HS-27A (cell line): Measurements from ENCODE around the gene SHISA9.
A peak's percentile ranks its signal among the peaks of the same experiment; 100 is the strongest.

Experiments
- DNase-seq: peaks from one replicate; pipeline ENCODE4 v3.0.0-alpha.2; 2012; ENCODE audit warnings: low read depth, missing footprints

Gene SHISA9

GRCh38 chr16:13076878-13077277, 175.5 kb downstream of the SHISA9 start:
- DNase-seq = no peak

DNA sequence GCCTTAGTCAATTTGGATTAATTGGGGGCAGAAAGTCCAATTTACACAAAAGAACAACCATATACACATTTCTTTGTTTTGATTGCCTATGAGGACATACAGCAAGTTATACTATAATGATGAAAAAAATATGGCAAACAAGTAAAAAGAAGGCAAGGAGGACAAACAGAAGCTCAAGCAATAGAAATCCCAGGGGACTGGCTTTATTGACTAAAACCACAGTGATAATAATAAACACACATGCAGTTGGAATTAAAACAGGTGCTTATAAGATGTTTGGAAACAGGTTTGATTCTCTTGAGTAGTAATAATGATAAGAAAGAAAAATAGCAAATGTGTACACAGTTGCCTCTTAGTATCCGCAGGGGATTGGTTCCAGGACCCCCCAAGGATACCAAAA, 176.4 kb downstream of the SHISA9 start:
- DNase-seq = no peak

- no peak for DNase-seq
Observed at GRCh38 chr16:13080531-13080930, 179.1 kb downstream of the SHISA9 start.

DNA sequence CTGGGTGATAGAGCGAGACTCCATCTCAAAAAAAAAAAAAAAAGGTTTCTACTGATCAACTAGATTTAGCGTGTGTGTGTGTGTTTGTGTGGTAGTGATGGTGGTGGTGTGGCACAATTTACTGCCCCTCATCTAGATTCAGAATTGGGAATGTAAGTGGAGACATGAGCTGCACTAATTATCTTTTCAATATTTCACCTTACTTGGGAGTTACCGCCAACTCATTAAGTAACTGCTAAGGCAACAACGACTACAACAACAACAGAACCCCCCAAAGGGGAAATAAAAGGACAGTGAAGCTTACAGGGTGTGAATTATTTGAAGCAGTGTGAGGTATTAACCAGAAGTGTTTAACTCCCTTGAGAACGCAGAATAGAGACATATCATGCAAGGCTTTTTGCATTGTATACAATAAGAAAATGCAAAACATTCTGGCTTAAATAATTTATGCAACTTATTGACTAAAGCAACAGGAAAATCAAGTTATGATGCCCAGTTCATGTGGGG, 180.5 kb downstream of the SHISA9 start:
- no peak for DNase-seq

GRCh38 chr16:13083681-13084080, 182.3 kb downstream of the SHISA9 start:
- no peak for DNase-seq

DNA sequence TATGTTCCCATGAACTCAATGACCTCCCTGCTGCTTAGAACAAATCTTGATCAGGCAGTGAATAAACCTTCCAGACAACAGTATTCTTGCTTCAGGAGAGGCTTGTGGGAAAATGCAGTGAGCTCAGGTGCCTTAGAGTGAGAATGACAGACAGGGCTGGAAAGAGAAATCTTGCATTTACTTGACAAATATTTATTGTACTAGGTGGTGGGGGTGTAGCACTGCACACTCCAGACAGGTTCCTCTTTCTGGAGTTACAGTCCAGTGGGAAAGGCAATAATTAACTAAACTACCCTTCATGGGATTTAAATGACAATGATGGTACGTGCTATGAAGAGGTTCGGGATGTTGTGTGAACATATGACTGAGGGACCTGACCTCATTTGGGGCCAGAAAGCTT, 182.9 kb downstream of the SHISA9 start:
- DNase-seq = no peak

- DNase-seq = no peak
Observed at GRCh38 chr16:13093661-13094060, 192.3 kb downstream of the SHISA9 start.

GRCh38 chr16:13095061-13095460, 193.7 kb downstream of the SHISA9 start:
- DNase-seq = no peak

DNA sequence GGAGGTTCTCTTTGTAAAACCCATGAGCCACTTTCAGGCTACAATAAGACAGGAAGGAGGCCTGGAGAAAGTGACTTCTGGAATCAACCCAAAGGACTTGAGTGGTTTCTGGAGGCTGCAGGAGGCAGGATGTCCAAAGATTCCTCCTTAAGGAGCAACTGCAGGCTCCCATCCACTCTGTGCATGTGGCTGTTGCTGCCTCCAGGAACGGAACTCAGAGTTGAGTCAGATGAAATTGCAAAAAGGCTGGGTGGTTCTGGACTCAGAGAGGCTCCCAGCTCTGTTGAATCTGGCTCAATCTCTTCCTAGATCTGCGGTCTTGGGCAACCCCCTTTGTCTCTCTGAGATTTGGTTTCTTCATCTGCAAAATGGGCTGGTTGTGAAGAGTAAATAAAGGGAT, 197.1 kb downstream of the SHISA9 start:
- no peak for DNase-seq

DNA sequence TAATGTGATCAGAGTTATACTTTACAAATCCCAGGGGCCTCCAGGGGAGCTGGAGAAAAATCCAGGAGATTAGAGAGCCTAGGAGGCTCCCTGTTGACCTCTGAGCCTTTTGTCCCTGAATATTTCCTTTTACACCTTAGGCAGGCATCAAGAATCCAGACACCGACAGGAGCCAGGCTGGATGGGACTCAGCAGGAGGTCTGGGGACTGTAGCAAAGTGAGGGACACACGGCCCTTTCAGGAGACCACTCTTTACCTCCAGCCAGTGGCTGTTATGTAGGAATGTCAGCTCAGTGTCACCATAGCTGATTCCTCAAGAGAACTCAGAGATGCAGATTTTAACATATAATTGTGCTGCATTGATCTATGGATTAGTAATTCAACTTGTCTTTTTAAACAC, 198.4 kb downstream of the SHISA9 start:
- DNase-seq = no peak

- DNase-seq = no peak
Observed at GRCh38 chr16:13100970-13101369, 199.6 kb downstream of the SHISA9 start.

DNA sequence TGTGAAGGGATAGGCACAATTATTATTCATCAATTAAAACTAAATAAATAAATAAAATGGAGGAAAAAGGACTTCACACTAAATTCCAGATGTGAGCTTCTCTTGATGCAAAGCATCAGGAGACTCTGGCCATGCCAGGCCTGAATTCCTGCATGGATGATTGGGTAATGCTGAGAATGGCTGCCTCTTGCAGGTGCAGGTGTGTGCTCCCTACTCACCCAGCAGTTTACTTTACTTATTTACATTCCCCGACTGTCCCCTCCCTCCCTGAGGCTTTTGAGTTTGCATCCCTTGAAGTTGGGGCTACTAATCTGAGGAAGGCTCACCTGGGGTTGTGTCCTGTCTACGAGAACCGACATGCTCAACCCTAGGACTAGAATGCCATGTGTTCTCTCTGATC, 200.4 kb downstream of the SHISA9 start:
- DNase-seq = no peak

DNA sequence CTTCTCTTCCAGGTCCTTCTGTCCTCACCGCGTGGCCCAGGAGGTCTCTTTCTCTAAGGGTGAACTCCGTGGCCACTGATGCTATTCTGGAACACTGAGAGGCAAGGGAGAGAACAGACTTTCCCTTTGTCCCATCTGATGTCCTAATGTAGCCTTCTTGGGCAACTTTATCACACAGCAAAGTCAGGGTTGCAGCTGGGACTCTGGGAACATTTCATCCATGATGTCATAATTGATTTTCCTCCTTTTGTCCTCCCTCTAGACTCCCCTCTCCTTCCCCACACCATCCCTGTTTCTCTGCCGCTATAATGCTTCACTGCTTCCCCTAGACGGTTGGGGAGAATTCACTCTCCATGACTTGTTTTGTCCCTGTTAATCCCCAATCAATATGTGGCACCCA, 201.0 kb downstream of the SHISA9 start:
- no peak for DNase-seq

DNA sequence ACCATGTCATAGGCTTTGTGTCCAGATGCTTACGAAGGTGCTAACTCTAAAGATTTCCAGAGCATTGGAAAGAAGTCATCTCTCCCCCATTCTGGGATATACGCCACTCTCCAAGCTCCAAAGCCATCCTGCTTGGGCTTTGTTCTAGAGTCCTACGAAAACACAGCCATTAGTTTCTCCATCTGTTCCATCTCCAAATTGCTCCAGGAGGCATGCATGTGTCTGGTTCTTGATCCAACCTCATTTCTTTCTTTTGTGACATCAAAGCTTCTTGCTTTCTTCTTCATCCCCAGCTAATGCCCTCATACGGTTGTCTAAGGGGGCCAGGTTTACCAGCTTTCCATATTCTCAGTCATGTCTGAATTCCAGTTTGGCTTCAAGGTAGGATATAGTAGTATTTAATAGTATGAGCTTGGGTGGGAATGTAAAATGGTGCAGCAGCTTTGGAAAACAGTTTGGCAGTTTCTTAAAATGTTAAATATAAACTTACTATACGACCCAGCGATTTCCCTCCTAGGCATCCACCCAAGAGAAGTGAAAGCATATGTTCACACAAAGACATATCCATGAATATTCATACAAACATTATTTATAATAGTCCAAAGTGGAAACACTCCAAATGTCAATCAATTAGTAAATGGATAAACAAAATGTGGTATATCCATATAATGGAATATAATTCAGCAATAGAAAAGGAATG, 202.6 kb downstream of the SHISA9 start:
- DNase-seq = no peak

DNA sequence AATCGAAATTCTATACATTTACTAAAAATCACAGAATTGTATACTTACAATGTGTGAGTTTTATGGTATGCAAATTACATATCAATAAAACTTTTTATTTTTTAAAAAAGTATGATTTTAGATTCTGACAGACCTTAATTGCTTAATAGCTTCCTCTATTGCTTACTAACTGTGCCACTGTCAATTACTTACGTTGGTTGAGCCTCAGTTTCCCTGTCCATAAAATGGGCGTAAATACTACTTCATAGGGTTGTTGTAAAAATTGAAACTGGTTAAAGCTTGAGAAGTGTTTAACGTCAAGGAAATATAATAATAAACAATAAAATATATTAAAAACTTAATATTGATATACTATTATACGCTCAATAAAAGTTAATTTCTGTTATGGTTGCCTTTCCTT, 203.4 kb downstream of the SHISA9 start:
- DNase-seq = no peak

- no peak for DNase-seq
Observed at GRCh38 chr16:13105427-13105826, 204.0 kb downstream of the SHISA9 start.

DNA sequence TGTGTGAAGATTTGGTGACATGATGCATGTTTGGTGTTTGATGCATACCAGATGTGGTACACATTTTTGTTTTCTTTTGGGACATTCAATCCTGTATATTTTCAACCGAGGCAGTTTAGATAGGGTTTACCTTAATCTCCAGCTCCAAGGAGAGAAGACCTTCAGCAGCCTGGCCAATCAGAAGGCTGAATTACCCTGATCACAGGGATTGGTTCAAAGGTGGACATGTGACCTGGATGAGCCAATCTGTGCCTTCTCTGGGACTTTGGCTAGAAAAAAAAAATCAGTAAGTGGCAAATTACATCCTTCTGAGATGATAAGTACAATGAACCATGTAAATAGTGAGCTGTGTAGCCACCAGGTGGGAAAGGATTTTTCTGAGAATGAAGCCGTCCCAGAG, 205.1 kb downstream of the SHISA9 start:
- no peak for DNase-seq

GRCh38 chr16:13108126-13108525, 206.7 kb downstream of the SHISA9 start:
- no peak for DNase-seq

DNA sequence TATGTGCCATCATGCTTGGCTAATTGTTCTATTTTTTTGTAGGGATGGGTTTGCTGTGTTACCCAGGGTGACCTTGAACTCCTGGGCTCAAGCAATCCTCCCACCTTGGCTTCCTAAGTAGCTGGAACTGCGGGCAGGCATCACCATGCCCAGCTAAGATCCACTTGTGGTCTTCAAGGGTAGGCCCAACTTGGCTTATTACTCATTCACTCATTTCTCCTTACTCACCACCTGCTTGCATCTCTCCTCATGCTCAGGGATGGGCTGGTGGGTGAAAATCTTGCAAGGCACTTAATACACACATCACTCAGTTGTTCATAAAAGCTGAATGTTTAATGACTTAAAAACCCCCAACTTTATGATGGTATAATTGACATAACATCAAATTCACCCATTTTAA, 207.8 kb downstream of the SHISA9 start:
- DNase-seq = no peak

DNA sequence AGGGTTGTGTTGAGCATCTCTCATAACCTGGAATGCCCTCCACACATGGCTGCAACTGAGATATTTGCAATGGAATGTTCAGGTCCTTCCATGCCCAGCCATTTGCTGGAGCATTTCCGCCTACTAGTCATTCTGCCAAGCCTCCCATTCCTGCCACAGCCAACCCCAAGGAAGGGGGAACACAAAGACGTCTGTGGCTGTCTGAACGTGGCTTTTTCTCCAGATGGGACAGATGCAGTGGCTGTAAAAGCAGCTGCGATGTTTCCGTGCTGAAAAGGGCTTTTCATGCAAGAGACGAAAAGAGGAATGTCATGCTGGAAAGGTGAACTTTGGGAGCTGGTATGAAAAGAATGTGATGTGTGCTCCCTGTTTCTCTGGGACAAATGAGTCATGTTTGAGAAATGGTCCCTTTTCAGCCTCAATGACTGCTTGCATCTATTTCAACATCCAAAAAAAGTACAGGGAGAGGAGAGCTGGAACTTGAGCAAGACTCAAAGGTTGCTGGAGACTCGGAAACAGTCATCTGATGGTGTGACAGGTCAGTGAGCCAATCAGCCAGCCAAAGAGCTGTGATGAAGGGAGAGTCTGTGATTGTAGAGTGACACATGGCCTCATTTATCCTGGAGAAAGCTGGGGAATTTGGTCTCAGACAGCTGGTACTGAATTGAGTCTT, 208.9 kb downstream of the SHISA9 start:
- DNase-seq = peak; percentile 90

- DNase-seq = no peak
Observed at GRCh38 chr16:13111747-13112146, 210.3 kb downstream of the SHISA9 start.

DNA sequence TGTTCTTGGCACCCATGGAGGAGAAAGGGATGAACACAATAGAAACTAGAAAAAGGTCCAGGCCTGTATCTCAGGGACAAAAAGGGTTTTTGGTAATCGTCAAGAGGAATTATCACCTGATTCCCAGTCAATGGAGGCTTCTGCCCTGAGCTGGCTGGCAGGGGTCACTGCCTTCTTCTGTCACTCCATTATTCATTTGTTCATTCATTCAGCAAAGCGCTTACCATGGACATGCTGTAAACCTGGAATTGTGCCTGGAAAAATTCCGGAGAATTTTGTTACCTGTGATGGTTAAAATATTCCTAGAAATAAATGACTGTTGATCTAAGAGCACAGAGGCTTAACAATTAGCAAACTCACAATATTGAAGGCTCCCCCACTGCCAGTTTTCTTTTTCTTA, 212.3 kb downstream of the SHISA9 start:
- no peak for DNase-seq

DNA sequence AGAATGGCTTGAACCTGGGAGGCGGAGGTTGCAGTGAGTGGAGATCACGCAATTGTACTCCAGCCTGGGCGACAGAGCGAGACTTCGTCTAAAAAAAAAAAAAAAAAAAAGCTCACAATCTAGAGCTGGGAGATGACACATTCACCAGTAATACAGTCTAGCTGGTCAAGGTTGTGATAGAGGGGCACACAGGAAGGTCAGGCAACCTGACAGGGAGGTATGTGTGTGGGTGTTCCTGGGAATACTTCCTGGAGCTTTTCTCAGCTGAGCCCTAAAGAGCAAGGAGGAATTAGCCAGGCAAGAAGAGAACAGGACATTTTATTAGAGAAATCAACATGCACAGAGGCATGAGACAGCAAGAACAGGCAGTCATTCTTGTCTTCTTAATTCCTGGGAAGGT, 216.7 kb downstream of the SHISA9 start:
- no peak for DNase-seq

- DNase-seq = no peak
Observed at GRCh38 chr16:13120091-13120490, 218.7 kb downstream of the SHISA9 start.
